GM13977 (cell line): Measurements from ENCODE around the gene GPRIN1.
"Not testable (repeated sequence)": the region's sequence is repeated elsewhere in the genome, so short reads cannot be mapped to it uniquely, and the experiment has no call there.

Experiments
- DNase-seq: peaks from one replicate; pipeline ENCODE4 v3.0.0; 2012; ENCODE audit warnings: low spot score
- CTCF ChIP-seq: IDR thresholded peaks from 2 replicates; pipeline ENCODE4 v1.5.1; 2012; ENCODE audit warnings: mild to moderate bottlenecking, control low read depth; ENCODE audit not compliant: insufficient read depth; ENCODE audit errors: extremely low read depth, missing control alignments
- in situ Hi-C: fragments of 300-500 bp; cut with MboI; formaldehyde crosslinking; loops from one replicate; pipeline ENCODE4 v1.12.0; 2022; ENCODE audit warnings: low sequenced_read_pairs, low pct_unique_long_range_greater_than_20kb, mixed read lengths, inconsistent platforms; ENCODE audit not compliant: unreplicated experiment

The GPRIN1 gene

GRCh38 chr5:176603091-176603490, 6.9 kb downstream of the GPRIN1 start:
- no peak for DNase-seq
- TF ChIP-seq CTCF = no peak
- in situ Hi-C loops = no loop called here

DNA sequence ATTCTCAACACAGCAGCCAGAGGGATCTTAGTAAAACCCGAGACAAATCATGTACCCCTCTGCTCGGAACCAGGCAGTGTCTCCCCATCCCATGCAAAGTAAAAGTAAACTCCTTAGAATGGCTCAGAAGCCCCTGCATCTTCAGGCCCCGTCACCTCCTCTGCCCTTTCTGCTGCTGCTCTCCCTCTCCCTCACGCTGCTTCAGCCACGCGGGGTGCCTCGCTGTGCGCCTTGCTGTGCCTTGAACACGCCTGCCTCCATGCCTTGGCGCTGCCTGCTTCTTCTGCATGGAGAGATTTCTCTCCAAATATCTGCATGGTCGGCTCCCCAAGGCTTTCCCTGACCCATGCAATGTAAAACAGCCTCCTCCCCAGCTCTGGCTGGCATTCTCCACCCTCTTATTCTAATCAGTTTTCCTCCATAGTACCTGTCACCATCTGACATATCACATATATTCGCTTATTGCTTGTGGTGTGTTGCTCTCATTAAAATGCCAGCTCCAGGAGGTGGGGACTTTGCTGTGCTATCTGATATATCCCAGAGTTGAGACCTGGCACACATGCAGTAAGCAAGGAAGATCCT, 8.0 kb downstream of the GPRIN1 start:
- no peak for DNase-seq
- in situ Hi-C loops = no loop called here
- TF ChIP-seq CTCF = no peak

GRCh38 chr5:176599749-176600430, 10.1 kb downstream of the GPRIN1 start:
- DNase-seq = not testable (repeated sequence)
- in situ Hi-C loops = loop anchor here (25.0 kb wide), 1 partner anchor 863 kb away; no protein-coding TSS in a partner anchor

GRCh38 chr5:176597417-176598389, 12.3 kb downstream of the GPRIN1 start:
- TF ChIP-seq CTCF = no peak
- DNase-seq = no peak
- in situ Hi-C loops = loop anchor here (25.0 kb wide), 1 partner anchor 860 kb away; no protein-coding TSS in a partner anchor

- in situ Hi-C loops = loop anchor here (25.0 kb wide), 1 partner anchor 860 kb away; no protein-coding TSS in a partner anchor
- peak; percentile 63 for TF ChIP-seq CTCF
- peak; percentile 86 for DNase-seq
Observed at GRCh38 chr5:176596689-176597416, 13.1 kb downstream of the GPRIN1 start.

DNA sequence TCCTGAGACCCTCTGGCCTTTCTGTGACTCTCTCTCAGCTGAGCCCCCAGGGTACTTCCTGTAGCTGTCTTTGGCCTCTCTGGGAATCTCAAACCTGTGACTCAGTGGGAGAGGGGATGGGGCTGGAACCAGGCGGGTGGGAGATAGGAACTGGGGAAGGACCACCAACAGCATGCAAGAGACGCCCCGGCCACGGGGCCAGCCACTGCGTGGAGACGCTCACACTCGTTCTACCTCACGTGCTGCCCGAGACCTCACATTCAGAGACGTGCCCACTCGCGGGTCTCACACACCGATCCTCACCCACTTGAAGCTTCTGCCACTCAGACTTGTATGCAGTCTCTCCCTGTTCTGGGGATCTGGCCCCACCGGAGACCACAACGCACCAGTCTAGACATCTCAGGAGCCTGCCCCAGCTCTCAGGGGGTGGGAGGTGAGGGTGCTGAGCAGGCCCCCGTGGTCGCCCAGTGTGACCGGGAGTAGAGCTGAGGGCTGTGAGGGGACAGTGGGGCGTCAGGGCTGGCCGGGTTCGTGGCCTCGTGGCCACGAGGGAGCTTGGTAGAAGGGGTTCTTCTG, 13.8 kb downstream of the GPRIN1 start:
- in situ Hi-C loops = loop anchor here (25.0 kb wide), 1 partner anchor 859 kb away; no protein-coding TSS in a partner anchor
- DNase-seq = no peak
- no peak for TF ChIP-seq CTCF
